HT-29 (cell line): Measurements from ENCODE around the gene TSKS. TPM values are rescaled to one million over a fixed set of nuclear protein-coding genes. Genes with fewer than 3 reads are reported as not detected.

Experiments used
- DNase-seq: peaks from one replicate; pipeline ENCODE4 v3.0.0-alpha.2; 2015; ENCODE audit warnings: low spot score
- total RNA-seq: library from RNA; depleted of rRNA; stranded (reverse); fragments of >200 nt; shearing (Covaris generic); gene quantifications from 2 replicates; pipeline ENCODE4 v1.2.3, GENCODE V29; 2014

TSKS gene
- total RNA-seq, 1 experiment from 2014 or later, result not detected

DNA sequence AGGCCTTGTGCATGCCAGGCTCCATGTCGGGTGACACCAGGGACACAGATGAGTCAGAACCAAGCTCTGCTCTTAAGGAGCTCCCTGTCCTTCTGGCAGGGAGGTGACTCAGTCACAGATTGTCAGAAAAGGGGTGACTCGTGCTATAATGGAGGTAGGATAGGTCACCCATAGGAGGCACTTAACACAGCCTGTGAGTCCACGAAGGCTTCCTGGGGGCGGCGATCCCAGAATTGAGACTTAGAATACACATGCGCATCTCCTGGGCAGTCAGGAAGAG lies 30.4 kb upstream of the TSKS start:
- no peak for DNase-seq

DNA sequence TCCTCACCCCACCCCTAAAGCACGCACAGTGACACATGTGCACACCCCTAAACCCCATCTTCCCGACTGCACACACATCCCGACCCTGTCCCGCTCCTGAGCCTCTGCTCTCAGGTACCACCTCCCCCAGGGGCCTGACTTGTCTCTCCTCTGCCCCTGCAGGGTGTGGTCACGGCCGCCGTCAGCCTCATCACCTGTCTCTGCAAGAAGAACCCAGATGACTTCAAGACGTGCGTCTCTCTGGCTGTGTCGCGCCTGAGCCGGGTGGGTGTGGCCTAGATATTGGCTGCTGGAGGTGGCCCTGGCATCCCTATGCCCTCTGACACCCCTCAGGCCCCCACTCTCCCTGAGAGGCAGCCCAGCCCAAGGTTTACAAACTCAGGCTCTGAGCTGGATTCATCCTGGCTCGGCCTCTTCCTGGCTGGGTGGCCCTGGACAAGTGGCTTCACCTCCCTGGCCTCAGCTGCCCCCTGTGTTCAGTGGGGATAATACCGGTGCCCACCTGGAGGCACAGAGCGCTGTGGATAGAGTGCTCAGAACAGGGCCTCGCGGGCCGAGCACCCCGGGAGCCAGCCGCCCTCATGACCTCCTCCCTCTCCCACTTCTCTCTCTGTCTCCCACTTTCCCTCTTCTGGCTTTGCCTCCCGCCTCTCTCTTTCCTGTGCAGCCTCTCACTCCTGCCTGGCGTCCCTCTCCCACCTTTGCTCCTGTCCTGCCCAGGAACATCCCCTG lies 29.9 kb upstream of the TSKS start:
- no peak for DNase-seq

DNA sequence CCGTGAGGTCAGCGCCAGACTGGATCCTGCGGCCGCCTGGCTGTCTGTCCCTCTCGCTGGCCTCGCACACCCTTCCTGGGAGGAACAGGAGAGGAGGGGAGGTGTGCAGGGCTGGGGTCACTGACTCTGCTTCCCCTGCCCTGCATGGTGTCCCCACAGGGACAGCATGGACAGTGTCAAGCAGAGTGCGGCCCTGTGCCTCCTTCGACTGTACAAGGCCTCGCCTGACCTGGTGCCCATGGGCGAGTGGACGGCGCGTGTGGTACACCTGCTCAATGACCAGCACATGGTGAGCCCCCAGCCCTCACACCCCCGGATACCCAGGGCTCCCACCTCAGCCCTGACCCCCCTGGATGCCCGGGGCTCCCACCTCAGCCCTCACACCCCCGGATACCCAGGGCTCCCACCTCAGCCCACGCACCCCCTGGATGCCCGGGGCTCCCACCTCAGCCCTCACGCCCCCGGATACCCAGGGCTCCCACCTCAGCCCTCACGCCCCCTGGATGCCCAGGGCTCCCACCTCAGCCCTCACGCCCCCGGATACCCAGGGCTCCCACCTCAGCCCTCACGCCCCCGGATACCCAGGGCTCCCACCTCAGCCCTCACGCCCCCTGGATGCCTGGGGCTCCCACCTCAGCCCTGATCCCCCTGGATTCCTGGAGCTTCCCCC lies 28.8 kb upstream of the TSKS start:
- no peak for DNase-seq

DNA sequence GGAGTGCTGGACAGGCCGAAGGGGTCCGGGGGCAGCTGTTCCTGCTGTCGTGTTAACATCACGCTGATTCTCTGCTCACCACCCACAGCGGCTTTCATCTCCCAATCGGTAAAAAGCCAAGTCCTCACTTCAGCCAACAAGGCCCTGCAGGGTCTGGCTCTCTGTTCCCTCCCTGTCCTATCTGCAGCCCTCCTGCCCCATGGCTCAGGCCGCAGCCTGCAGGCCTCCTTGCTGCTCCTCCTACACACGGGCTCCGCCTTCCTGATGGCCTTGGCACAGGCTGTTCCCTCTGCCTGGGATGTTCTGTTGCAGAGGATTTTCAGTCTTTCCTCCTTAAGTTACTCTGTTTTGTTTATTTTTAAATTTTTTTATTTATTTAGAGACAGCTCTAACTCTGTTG lies 27.8 kb upstream of the TSKS start:
- DNase-seq, result no peak

DNA sequence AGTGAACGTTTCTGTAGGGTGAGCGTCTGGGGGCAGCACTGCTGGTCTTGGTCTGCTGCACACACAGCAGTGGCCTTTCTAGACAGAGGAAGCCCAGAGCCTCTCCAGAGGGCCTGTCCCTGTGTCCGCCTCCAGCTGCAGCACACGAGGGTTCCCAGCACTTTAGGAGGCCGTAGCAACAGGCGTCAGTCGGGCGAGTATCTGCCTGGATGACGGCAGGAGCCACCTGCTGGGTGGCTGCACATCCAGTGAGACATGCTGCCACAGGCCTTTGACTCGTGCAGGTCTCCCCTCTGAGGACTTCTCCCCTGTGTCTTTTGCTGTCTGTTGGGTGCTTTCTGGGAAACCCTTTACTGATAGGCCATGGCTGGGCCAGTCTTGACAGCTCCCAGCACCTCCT lies 25.8 kb upstream of the TSKS start:
- no peak for DNase-seq

DNA sequence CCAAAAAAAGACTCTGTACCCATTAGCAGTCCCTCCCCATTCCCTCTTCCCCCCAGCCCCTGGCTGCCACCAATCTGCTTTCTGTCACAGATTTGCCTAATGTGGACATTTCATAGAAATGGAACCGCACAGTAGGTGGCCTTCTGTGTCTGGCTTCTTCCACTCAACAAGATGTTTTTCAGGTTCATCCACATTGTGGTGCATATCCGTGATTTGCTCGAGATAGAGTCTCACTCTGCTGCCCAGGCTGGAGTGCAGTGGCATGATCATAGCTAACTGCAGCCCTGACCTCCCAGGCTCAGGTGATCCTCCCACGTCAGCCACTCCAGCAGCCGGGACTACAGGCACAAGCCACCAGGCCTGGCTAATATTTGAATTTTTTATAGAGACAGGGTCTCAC lies 24.6 kb upstream of the TSKS start:
- no peak for DNase-seq

DNA sequence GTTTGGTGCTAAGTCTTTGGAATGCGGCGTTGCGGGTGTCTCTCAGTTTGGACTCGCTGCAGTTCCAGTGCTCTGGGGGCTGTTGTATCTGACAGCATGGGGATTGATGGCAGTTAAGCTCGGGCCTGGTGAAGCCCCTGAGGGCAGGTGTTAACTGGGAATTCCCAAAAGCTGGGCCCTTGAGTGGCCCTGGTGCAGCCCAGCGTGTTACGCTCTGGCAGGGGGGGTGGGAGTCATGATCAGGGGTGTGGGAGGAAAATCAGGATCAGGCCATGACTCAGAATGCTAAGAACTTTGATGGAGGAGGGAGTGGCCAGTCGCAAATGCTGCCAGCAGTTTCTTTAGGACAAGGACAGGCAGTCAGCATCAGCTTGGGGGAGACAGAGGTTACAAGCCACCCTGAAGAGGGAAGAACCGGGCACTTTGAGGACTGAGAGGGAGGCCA lies 23.3 kb upstream of the TSKS start:
- DNase-seq, result no peak

DNA sequence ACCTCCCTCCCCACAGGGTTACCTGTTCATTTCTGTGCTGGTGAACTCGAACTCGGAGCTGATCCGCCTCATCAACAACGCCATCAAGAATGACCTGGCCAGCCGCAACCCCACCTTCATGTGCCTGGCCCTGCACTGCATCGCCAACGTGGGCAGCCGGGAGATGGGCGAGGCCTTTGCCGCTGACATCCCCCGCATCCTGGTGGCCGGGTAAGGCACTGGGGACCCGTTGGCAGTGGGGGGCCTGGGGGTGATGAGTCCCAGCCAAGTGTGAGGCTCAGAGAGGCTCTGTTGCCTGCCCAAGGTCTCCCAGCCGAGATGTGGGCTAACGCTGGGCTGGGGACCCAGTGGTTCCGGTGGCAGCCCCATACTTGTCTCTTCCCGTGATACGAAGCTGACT lies 19.4 kb upstream of the TSKS start:
- DNase-seq, result no peak

DNA sequence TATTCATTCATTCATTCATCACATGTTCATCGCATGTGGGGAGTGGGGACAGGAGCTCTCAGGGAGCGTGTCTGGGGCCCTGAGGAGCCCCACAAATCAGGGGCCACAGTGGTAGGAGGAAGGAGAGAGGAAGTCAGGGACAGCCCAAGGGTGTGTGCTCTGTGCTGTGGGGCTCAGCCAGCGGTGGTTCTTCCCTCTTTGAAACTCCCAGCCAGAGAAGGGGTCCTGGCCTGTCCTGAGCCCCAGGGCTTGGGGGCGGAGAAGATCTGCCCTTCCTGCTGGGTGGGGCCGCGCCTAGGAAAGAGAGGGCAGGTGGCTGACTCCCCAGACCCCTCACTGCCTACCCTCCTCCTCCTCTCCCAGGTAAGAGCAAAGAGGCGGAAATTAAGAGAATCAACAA lies 18.3 kb upstream of the TSKS start:
- DNase-seq, result no peak

DNA sequence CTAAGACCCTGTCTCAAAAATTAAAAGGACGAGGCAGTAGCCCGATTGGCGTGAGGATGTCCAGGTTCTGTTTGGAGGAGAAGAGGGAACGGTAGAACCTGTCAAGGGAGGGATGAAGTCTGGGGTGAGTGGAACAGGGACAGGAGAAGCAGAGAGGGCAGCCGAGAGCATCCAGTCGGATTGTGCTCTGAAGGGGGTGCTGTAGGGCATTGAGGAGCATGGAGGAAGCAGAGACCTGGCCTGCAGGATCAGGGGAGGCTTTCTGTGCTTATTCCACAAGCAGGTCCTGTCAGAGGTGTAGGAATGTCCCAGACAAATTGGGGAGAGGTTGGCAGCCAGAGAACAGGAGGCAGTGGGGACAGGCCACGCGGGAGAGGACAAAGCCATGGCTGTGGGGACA lies 17.8 kb upstream of the TSKS start:
- DNase-seq, result no peak

DNA sequence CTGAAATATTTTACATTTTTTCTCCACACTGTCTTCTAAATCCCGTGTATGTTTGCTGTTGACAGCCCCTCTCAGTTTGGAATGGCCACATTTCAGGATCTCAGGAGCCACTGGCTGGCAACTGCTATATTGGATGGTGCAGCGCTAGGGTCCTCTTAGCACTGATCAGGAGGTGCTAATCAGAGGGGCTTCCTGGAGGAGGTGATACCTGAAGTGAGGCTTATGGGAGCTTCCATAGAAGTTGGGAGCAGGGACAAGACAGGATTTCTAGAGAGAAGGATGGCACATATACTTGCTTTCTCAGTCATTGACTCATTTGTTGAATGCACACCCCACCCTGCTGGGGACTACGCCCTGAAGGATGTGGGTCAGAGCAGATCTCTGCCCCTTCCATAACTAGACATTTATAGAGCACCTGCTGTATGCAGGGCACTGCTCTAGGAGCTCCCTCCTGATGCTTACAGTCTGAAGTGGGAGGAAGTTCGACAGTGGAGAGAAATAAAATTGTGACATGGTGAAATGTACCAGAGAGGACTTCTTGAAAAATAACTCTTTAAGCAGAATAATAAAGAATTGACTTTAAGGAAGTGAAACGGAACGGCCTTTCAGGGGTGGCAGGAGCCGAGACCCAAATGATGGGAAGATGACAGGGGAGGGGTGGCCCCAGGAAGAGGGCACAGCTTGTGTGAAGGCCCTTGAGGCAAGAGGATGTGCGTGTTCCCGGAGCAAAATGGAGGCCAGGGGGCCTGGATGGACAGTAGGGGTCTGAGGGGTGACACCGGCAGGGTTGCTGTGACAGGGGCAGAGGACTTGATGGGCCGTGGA lies 16.8 kb upstream of the TSKS start:
- DNase-seq, result no peak

DNA sequence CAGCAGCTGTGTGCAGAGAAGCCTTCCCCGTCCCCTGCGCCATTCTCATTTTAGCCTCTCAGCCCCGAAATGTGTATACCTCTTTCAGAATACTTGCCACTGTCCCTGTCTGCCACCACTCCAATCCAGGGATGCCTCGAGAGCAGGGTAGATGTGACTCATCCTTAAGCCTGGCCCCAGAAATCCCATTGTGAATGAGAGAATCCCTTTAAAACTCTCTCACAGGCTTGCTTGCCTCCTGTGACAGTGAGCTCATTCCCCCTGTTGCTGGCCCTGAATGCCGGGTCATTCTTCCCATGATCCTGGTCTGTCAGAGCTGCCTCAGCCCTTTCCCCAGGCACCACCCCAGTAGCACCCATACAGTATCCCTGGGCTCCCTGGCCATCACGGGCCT lies 13.3 kb upstream of the TSKS start:
- no peak for DNase-seq

DNA sequence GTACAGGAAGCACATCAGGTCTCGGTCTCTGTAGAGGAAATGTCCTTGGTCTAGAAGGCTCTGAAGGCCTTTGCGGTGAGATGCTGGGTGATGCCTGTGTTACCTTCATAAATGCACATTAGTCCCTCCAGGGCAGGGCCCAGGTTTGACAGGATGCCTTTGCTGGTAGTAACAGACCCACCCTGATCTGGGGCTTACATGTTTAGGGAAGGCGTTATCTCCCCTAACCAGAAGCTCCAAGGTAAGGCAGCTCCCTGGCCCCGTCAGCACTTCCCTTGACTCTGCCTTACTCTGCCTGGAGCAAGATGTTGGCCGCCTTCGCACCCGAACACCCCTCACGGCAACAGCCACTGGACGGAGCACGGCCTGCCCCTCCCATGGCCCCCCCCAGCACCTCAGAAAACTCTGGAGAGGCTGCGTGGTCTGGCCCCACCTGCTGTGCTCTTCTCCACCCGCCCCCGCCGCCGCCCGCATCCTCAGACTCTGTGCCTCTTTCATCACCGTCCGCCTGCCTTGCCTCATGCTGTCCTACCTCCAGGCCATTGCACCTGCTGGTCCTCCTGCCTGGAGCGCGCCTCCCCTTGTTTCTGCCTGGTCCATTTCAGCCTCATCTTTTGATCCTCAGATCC lies 12.8 kb upstream of the TSKS start:
- DNase-seq, result no peak

DNA sequence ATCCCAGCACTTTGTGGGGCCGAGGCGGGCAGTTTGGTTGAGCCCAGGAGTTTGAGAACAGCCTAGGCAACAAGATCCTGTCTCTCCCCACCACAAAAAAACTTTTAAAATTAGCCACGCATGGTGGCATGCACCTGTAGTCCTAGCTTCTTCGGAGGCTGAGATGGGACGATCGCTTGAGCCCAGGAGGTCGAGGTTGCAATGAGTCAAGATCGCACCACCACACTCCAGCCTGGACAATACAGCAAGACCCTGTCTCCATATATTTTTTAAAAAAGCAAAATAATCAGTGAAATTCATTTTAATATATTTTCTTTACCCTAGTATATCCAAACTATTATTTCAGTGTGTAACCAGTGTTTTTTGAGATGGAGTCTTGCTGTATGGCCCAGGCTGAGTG lies 11.9 kb upstream of the TSKS start:
- no peak for DNase-seq

DNA sequence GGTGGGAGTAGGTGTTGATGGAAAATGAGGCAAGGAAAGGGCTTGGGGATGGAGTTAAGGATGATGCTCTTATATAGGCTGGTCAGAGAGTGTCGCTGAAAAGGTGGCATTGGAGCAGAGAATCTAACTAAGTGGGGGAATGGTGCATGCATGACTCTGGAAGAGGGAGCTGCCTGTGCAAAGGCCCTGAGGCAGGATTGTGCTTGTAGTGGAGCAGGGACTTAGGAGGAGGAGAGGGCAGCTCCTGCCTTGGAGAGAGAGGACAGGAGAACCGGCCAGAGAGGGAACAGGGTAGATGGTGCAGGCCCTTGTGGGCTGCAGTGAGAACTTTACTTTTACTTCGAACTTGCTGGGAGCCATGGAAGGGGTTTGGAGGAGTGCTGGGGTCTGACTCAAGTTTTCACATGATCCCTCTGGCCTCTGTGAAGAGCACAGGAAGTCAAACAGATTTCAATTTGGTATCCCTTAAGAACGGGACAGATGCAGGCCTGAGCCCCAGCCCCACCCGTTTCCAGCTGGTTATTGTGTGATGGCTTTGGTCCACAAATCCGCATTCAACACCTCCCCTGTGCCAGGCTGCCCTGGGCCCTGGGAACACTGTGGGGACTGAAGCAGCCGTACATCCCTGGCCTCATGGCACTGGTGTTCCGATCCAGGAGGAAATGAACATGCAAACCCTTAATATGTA lies 10.7 kb upstream of the TSKS start:
- DNase-seq, result no peak

DNA sequence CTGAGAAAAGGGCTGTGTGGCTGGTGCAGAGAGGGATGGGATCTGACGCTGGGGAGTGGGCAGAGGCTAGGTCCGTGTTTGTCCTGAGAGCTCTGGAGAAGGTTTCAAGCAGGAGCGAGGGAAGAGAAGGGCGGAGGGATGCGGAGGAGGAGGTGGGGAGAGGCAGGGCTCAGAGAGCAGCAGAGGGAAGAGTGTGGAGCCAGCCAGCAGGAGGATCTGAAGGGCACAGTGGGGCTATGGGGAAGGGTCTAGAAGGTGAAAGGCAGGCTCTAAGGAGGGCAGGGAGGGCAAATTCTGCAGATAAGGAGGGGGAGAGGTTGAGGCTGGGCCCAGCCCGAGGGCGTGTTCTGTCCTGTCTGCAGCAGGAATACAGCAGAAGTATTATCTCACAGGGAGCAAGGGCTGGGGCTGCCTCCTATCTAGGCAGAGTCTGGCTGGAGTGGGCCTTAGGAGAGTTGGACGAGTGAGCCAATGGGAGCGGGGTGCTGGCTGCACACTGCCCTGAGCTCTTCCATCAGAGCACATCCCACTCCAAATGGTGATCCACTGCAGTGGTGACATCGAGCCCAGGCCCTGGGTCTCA lies 9.8 kb upstream of the TSKS start:
- no peak for DNase-seq

DNA sequence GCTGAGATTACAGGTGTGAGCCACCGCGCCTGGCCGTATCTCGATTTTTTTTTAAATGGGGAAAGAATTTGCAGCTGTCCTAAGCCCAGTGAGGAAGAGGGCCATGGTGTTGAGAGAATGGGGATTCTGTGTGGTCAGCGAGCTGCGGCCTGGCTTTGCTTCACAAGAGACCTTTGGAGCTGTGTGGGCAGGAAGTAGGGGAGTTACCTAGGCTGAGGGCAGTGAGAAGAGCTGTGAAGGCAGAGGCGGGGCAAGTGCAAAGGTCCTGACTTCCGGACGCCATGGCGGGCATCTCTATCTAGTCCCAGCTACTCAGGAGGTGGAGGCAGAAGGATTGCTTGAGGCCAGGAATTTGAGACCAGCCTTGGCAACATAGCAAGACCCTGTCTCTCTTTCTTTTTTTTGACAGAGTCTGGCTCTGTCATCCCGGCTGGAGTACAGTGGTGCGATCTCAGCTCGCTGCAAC lies 8.6 kb upstream of the TSKS start:
- DNase-seq, result no peak

DNA sequence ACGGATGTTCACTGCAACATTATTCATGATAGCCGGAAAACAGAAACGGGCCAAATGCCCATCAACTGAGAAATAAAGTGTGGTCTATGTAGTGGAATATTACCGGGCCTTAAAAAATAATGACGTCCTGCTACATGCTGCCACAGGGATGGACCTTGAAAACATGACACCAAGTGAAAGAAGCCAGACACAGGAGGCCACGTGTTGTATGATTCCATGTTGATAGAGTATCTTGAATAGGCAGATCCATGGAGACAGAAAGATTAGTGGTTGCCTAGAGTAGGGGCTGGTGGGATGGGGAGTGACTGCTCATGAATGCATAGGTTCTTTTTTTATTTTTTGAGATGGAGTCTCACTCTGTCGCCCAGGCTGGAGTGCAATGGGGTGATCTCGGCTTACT lies 7.4 kb upstream of the TSKS start:
- no peak for DNase-seq

DNA sequence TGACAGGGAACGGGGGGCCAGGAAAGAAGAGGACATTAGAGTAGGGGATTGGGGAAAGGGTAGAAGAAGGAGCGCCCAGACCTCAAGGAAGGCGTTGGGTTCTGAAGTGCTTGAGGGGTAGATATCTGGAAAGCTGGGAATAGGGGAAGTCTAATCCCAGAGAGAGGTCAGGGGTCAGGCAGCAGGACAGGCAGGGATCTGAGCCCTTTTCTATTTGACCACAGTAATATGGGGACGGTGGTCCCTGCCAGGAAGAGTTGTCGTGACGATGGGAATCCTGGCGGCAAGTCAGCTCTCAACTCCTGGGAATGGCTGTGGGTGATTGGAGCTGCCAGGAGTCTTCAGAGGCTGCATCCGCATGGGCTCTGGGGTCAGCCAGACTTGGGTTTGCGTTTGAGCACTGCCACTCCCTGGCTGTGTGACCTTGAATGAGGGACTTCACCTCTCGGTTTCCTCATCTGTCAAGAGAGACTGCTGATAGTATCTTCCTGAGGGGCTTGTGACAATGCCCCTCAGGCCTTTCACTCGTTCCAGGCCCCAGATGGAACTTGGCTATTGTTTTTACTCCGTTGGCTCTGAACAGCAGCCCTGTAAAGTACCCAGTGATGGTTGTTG lies 5.0 kb upstream of the TSKS start:
- DNase-seq, result no peak

DNA sequence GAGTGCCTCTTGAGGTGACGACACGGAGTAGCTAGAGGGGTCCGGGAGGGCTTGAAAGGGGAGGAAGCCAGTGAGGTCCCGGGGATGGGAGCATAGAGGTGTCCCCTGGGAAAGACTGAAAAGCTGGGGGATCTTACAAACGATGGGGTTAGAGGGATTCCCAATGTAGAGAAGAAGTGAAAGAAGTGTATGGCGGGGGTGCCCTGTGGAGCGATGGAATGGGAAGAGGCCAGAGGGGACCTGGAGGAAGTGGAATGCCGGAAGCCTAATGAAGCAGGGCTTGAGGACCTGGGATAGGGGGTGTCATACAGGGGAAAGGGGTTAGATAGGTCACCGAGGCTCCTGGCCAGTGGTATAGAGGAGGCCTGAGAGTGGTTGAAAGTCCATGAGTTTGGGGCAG lies 4.3 kb upstream of the TSKS start:
- no peak for DNase-seq

DNA sequence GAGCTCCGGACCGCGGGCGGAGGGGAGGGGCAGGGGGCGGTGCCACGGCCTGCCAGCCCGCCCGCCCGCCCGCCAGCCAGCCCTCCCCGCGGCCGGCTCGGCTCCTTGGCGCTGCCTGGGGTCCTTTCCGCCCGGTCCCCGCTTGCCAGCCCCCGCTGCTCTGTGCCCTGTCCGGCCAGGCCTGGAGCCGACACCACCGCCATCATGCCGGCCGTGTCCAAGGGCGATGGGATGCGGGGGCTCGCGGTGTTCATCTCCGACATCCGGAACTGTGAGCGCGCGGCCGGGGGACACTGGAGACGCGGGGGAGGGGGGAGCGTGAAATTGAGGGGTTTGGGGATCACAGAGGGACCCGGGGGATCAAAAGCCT lies 3.8 kb upstream of the TSKS start, which contains the start of gene AP2A1:
Gene AP2A1, plus strand, starts transcription at position 72 of the 370 bp plus-strand sequence. Its CDS starts 133 bp downstream, at position 205.
- DNase-seq, result no peak
